ENCODE measurements around the gene MYO1B. TPM values are rescaled to one million over a fixed set of nuclear protein-coding genes. Genes with fewer than 3 reads are reported as not detected.

The MYO1B gene
- total RNA-seq, 2 donors from 2014 or later: 0.23 to 0.52 TPM

- no peaks in the 10 kb centered on the region for H3K9me3 ChIP-seq (ENCODE audit: control insufficient read depth, low read length, poor library complexity, severe bottlenecking)
- H3K4me1 Mint-ChIP-seq: peaks cover 3% of the 10 kb centered on the region
- no peak overlapping the region for H3K4me3 Mint-ChIP-seq
- H3K36me3 Mint-ChIP-seq (ENCODE audit: low read depth): peaks cover 2% of the 10 kb centered on the region
- no peak for ATAC-seq
- DNase-seq: no peak
- H3K27ac Mint-ChIP-seq: peak overlapping the region; percentile 24
- peaks cover 4% of the 10 kb centered on the region for H3K27me3 Mint-ChIP-seq
Observed at GRCh38 chr2:191233533-191233932, 11.7 kb upstream of the MYO1B start.

- Mint-ChIP-seq H3K36me3 (ENCODE audit: low read depth) (peaks cover 2% of the 10 kb centered on the region), H3K27ac (no peak overlapping the region), H3K4me1 (peaks cover 3% of the 10 kb centered on the region), H3K27me3 (no peaks in the 10 kb centered on the region), H3K4me3 (no peak overlapping the region)
- H3K9me3 ChIP-seq (ENCODE audit: control insufficient read depth, low read length, poor library complexity, severe bottlenecking): no peaks in the 10 kb centered on the region
- DNase-seq (no peak), ATAC-seq (no peak)
Observed at GRCh38 chr2:191234376-191234775, 10.8 kb upstream of the MYO1B start.

- Mint-ChIP-seq H3K36me3 (ENCODE audit: low read depth) (no peaks in the 10 kb centered on the region), H3K27ac (no peak overlapping the region), H3K27me3 (peaks cover 5% of the 10 kb centered on the region), H3K4me1 (peaks cover 1% of the 10 kb centered on the region), H3K4me3 (no peak overlapping the region)
- no peaks in the 10 kb centered on the region for H3K9me3 ChIP-seq (ENCODE audit: control insufficient read depth, low read length, poor library complexity, severe bottlenecking)
- ATAC-seq (no peak), DNase-seq (no peak)
Observed at GRCh38 chr2:191240871-191241270, 4.3 kb upstream of the MYO1B start.

GRCh38 chr2:191241418-191241817 lies 3.8 kb upstream of the MYO1B start:
- no peaks in the 10 kb centered on the region for H3K36me3 Mint-ChIP-seq (ENCODE audit: low read depth)
- ATAC-seq: no peak
- H3K27ac Mint-ChIP-seq: no peak overlapping the region
- no peaks in the 10 kb centered on the region for H3K9me3 ChIP-seq (ENCODE audit: control insufficient read depth, low read length, poor library complexity, severe bottlenecking)
- DNase-seq: no peak
- H3K4me3 Mint-ChIP-seq: no peak overlapping the region
- peaks cover 9% of the 10 kb centered on the region for H3K27me3 Mint-ChIP-seq
- peaks cover 7% of the 10 kb centered on the region for H3K4me1 Mint-ChIP-seq

- Mint-ChIP-seq H3K27ac (no peak overlapping the region), H3K4me3 (no peak overlapping the region), H3K36me3 (ENCODE audit: low read depth) (no peaks in the 10 kb centered on the region), H3K4me1 (peaks cover 8% of the 10 kb centered on the region), H3K27me3 (peaks cover 25% of the 10 kb centered on the region)
- ATAC-seq: no peak
- DNase-seq: no peak
- no peaks in the 10 kb centered on the region for H3K9me3 ChIP-seq (ENCODE audit: control insufficient read depth, low read length, poor library complexity, severe bottlenecking)
Observed at GRCh38 chr2:191243154-191243553, 2.0 kb upstream of the MYO1B start.

GRCh38 chr2:191244350-191244749 lies 854 bp upstream of the MYO1B start:
- Mint-ChIP-seq H3K4me3 (peak overlapping the region; percentile 60), H3K27me3 (peaks cover 32% of the 10 kb centered on the region), H3K27ac (no peak overlapping the region), H3K4me1 (peaks cover 8% of the 10 kb centered on the region), H3K36me3 (ENCODE audit: low read depth) (no peaks in the 10 kb centered on the region)
- DNase-seq (no peak), ATAC-seq (no peak)
- H3K9me3 ChIP-seq (ENCODE audit: control insufficient read depth, low read length, poor library complexity, severe bottlenecking): no peaks in the 10 kb centered on the region

- ATAC-seq (peak; percentile 40), DNase-seq (peak in 1 of 3 donors; percentile 7)
- no peaks in the 10 kb centered on the region for H3K9me3 ChIP-seq (ENCODE audit: control insufficient read depth, low read length, poor library complexity, severe bottlenecking)
- Mint-ChIP-seq H3K27ac (no peak overlapping the region), H3K4me1 (peaks cover 8% of the 10 kb centered on the region), H3K27me3 (peaks cover 35% of the 10 kb centered on the region), H3K36me3 (ENCODE audit: low read depth) (no peaks in the 10 kb centered on the region), H3K4me3 (peak overlapping the region; percentile 87)
Observed at GRCh38 chr2:191245869-191246531, 796 bp downstream of the MYO1B start.

GRCh38 chr2:191246820-191247380 lies 1.7 kb downstream of the MYO1B start:
- no peak overlapping the region for H3K4me3 Mint-ChIP-seq
- H3K9me3 ChIP-seq (ENCODE audit: control insufficient read depth, low read length, poor library complexity, severe bottlenecking): no peaks in the 10 kb centered on the region
- H3K27me3 Mint-ChIP-seq: peaks cover 38% of the 10 kb centered on the region
- H3K27ac Mint-ChIP-seq: no peak overlapping the region
- DNase-seq (no peak), ATAC-seq (no peak)
- H3K4me1 Mint-ChIP-seq: peaks cover 8% of the 10 kb centered on the region
- no peaks in the 10 kb centered on the region for H3K36me3 Mint-ChIP-seq (ENCODE audit: low read depth)

GRCh38 chr2:191247381-191248057 lies 2.3 kb downstream of the MYO1B start:
- H3K27me3 Mint-ChIP-seq: peaks cover 40% of the 10 kb centered on the region
- H3K36me3 Mint-ChIP-seq (ENCODE audit: low read depth): no peaks in the 10 kb centered on the region
- peaks cover 8% of the 10 kb centered on the region for H3K4me1 Mint-ChIP-seq
- H3K4me3 Mint-ChIP-seq: no peak overlapping the region
- ATAC-seq: no peak
- H3K27ac Mint-ChIP-seq: no peak overlapping the region
- no peaks in the 10 kb centered on the region for H3K9me3 ChIP-seq (ENCODE audit: control insufficient read depth, low read length, poor library complexity, severe bottlenecking)
- DNase-seq: no peak

GRCh38 chr2:191249156-191249813 lies 4.1 kb downstream of the MYO1B start:
- Mint-ChIP-seq H3K4me3 (no peak overlapping the region), H3K27me3 (peaks cover 43% of the 10 kb centered on the region), H3K36me3 (ENCODE audit: low read depth) (no peaks in the 10 kb centered on the region), H3K4me1 (peaks cover 8% of the 10 kb centered on the region), H3K27ac (no peak overlapping the region)
- ATAC-seq (no peak), DNase-seq (no peak)
- no peaks in the 10 kb centered on the region for H3K9me3 ChIP-seq (ENCODE audit: control insufficient read depth, low read length, poor library complexity, severe bottlenecking)

GRCh38 chr2:191250400-191250799 lies 5.2 kb downstream of the MYO1B start:
- DNase-seq (no peak), ATAC-seq (no peak)
- H3K9me3 ChIP-seq (ENCODE audit: control insufficient read depth, low read length, poor library complexity, severe bottlenecking): no peaks in the 10 kb centered on the region
- Mint-ChIP-seq H3K27me3 (peaks cover 50% of the 10 kb centered on the region), H3K27ac (no peak overlapping the region), H3K4me1 (peaks cover 10% of the 10 kb centered on the region), H3K36me3 (ENCODE audit: low read depth) (peaks cover 2% of the 10 kb centered on the region), H3K4me3 (no peak overlapping the region)

- DNase-seq: no peak
- Mint-ChIP-seq H3K27me3 (peaks cover 51% of the 10 kb centered on the region), H3K4me3 (no peak overlapping the region), H3K36me3 (ENCODE audit: low read depth) (peaks cover 2% of the 10 kb centered on the region), H3K27ac (no peak overlapping the region), H3K4me1 (peaks cover 8% of the 10 kb centered on the region)
- no peaks in the 10 kb centered on the region for H3K9me3 ChIP-seq (ENCODE audit: control insufficient read depth, low read length, poor library complexity, severe bottlenecking)
- no peak for ATAC-seq
Observed at GRCh38 chr2:191250986-191251385, 5.8 kb downstream of the MYO1B start.

- peaks cover 35% of the 10 kb centered on the region for H3K27me3 Mint-ChIP-seq
- no peaks in the 10 kb centered on the region for H3K9me3 ChIP-seq (ENCODE audit: control insufficient read depth, low read length, poor library complexity, severe bottlenecking)
- no peak for DNase-seq
- no peak overlapping the region for H3K27ac Mint-ChIP-seq
- peaks cover 2% of the 10 kb centered on the region for H3K4me1 Mint-ChIP-seq
- ATAC-seq: no peak
- H3K36me3 Mint-ChIP-seq (ENCODE audit: low read depth): peaks cover 2% of the 10 kb centered on the region
- no peak overlapping the region for H3K4me3 Mint-ChIP-seq
Observed at GRCh38 chr2:191252699-191253098, 7.5 kb downstream of the MYO1B start.
